Mononuclear cell (primary cell): ENCODE data around the gene KCNMB1. TPM values are rescaled to one million over a fixed set of nuclear protein-coding genes. Genes with fewer than 3 reads are reported as not detected.

Source experiments
- H3K27me3 ChIP-seq: 2 replicates; pipeline ENCODE4 v1.6.0; 2011; ENCODE audit warnings: low read length, control low read depth; ENCODE audit not compliant: insufficient read depth
- H3K4me1 ChIP-seq: 2 replicates; pipeline ENCODE4 v1.5.1; 2011; ENCODE audit warnings: mild to moderate bottlenecking, low read length, control low read depth; ENCODE audit not compliant: insufficient read depth
- H3K4me3 ChIP-seq: 2 replicates; pipeline ENCODE4 v1.5.1; 2011; ENCODE audit warnings: mild to moderate bottlenecking, low read length, moderate library complexity
- H3K9me3 ChIP-seq: 2 replicates; pipeline ENCODE4 v1.5.1; 2011; ENCODE audit warnings: low read depth, mild to moderate bottlenecking, control low read depth, low read length
- total RNA-seq: library from RNA; depleted of rRNA; stranded (reverse); fragments of >200 nt; gene quantifications from one replicate; pipeline ENCODE4 v1.2.3, GENCODE V29; 2012

KCNMB1 gene
- 1.8 TPM for total RNA-seq

GRCh38 chr5:170388818-170389549, at the start of gene KCNMB1:
Gene KCNMB1 (minus strand): TSS chr5:170389367. CDS start chr5:170385447, 3,920 bp downstream.
- Histone ChIP-seq H3K9me3 (no peaks in the 10 kb centered on the region), H3K4me3 (peak within 1 kb of the TSS; percentile 40), H3K27me3 (no peaks in the 10 kb centered on the region), H3K4me1 (peaks cover 40% of the 10 kb centered on the region)

GRCh38 chr5:170438581-170438980, 49.4 kb upstream of the KCNMB1 start:
- Histone ChIP-seq H3K27me3 (no peaks in the 10 kb centered on the region), H3K9me3 (no peaks in the 10 kb centered on the region), H3K4me3 (no peak overlapping the region), H3K4me1 (no peaks in the 10 kb centered on the region)

- Histone ChIP-seq H3K4me3 (no peak overlapping the region), H3K4me1 (no peaks in the 10 kb centered on the region), H3K27me3 (no peaks in the 10 kb centered on the region), H3K9me3 (no peaks in the 10 kb centered on the region)
Measured at GRCh38 chr5:170437621-170438375, 48.6 kb upstream of the KCNMB1 start.

- Histone ChIP-seq H3K27me3 (no peaks in the 10 kb centered on the region), H3K9me3 (no peaks in the 10 kb centered on the region), H3K4me3 (no peak overlapping the region), H3K4me1 (no peaks in the 10 kb centered on the region)
Measured at GRCh38 chr5:170436335-170436734, 47.2 kb upstream of the KCNMB1 start.

- Histone ChIP-seq H3K4me3 (no peak overlapping the region), H3K4me1 (no peaks in the 10 kb centered on the region), H3K9me3 (no peaks in the 10 kb centered on the region), H3K27me3 (no peaks in the 10 kb centered on the region)
Measured at GRCh38 chr5:170434966-170435605, 45.9 kb upstream of the KCNMB1 start.

GRCh38 chr5:170432669-170433068, 43.5 kb upstream of the KCNMB1 start:
- no peak overlapping the region for H3K4me3 ChIP-seq
- no peaks in the 10 kb centered on the region for H3K9me3 ChIP-seq
- H3K4me1 ChIP-seq = no peaks in the 10 kb centered on the region
- no peaks in the 10 kb centered on the region for H3K27me3 ChIP-seq

GRCh38 chr5:170431571-170431970, 42.4 kb upstream of the KCNMB1 start:
- Histone ChIP-seq H3K4me3 (no peak overlapping the region), H3K4me1 (no peaks in the 10 kb centered on the region), H3K27me3 (no peaks in the 10 kb centered on the region), H3K9me3 (no peaks in the 10 kb centered on the region)

- Histone ChIP-seq H3K4me3 (no peak overlapping the region), H3K9me3 (no peaks in the 10 kb centered on the region), H3K4me1 (no peaks in the 10 kb centered on the region)
Measured at GRCh38 chr5:170430866-170431437, 41.8 kb upstream of the KCNMB1 start.

GRCh38 chr5:170430256-170430655, 41.1 kb upstream of the KCNMB1 start:
- Histone ChIP-seq H3K9me3 (no peaks in the 10 kb centered on the region), H3K4me1 (no peaks in the 10 kb centered on the region), H3K27me3 (no peaks in the 10 kb centered on the region), H3K4me3 (no peak overlapping the region)

More at GRCh38 chr5:170430866-170431437, 41.8 kb upstream of the KCNMB1 start:
- H3K27me3 ChIP-seq = no peaks in the 10 kb centered on the region

- Histone ChIP-seq H3K27me3 (no peaks in the 10 kb centered on the region), H3K9me3 (no peaks in the 10 kb centered on the region), H3K4me3 (no peak overlapping the region), H3K4me1 (no peaks in the 10 kb centered on the region)
Measured at GRCh38 chr5:170429014-170429413, 39.8 kb upstream of the KCNMB1 start.

- Histone ChIP-seq H3K4me1 (no peaks in the 10 kb centered on the region), H3K9me3 (no peaks in the 10 kb centered on the region)
Measured at GRCh38 chr5:170427672-170428236, 38.6 kb upstream of the KCNMB1 start.

GRCh38 chr5:170426786-170427185, 37.6 kb upstream of the KCNMB1 start:
- H3K4me3 ChIP-seq = no peak overlapping the region
- no peaks in the 10 kb centered on the region for H3K9me3 ChIP-seq
- H3K27me3 ChIP-seq = no peaks in the 10 kb centered on the region
- no peaks in the 10 kb centered on the region for H3K4me1 ChIP-seq

More at GRCh38 chr5:170427672-170428236, 38.6 kb upstream of the KCNMB1 start:
- Histone ChIP-seq H3K27me3 (no peaks in the 10 kb centered on the region), H3K4me3 (no peak overlapping the region)

- no peaks in the 10 kb centered on the region for H3K4me1 ChIP-seq
- H3K27me3 ChIP-seq = no peaks in the 10 kb centered on the region
- no peak overlapping the region for H3K4me3 ChIP-seq
- H3K9me3 ChIP-seq = no peaks in the 10 kb centered on the region
Measured at GRCh38 chr5:170426149-170426767, 37.1 kb upstream of the KCNMB1 start.

GRCh38 chr5:170425731-170426130, 36.6 kb upstream of the KCNMB1 start:
- Histone ChIP-seq H3K4me3 (no peak overlapping the region), H3K27me3 (no peaks in the 10 kb centered on the region), H3K4me1 (no peaks in the 10 kb centered on the region), H3K9me3 (no peaks in the 10 kb centered on the region)
